Panc1 (cell line): ENCODE data around the gene SRRT. TPM values are rescaled to one million over a fixed set of nuclear protein-coding genes. Genes with fewer than 3 reads are reported as not detected.

Experiments
- ATAC-seq: fragments of 200-7000 bp; cut with Tn5 transposase; 2 replicates; pipeline ENCODE4 v1.9.1; 2020; ENCODE audit warnings: mild to moderate bottlenecking, moderate library complexity
- BruUV-seq: library from RNA; stranded (reverse); fragments of 400-500 nt; replicated peaks from 2 replicates; lab custom pipeline; 2021; lab: Mats Ljungman, UMichigan
- CTCF ChIA-PET: fragments of 300-600 bp; sonication (Branson Sonifier 250); formaldehyde crosslinking; loops from one replicate; lab custom pipeline; 2022; ENCODE audit warnings: antibody characterized with exemption; lab: Charles Lee
- POLR2A ChIA-PET: fragments of 300-600 bp; sonication (Branson Sonifier 250); formaldehyde crosslinking; loops from one replicate; lab custom pipeline; 2022; ENCODE audit warnings: antibody characterized with exemption; lab: Charles Lee
- DNase-seq: peaks from one replicate; pipeline ENCODE4 v3.0.0-alpha.2; 2010; ENCODE audit warnings: low read depth, low spot score
- H3K27ac ChIP-seq: 2 replicates; pipeline ENCODE4 v1.5.1; 2011; ENCODE audit warnings: mild to moderate bottlenecking, low read length, inconsistent platforms
- H3K27me3 ChIP-seq: fragments of 200-500 bp; sonication (Bioruptor generic); 2 replicates; pipeline ENCODE4 v1.6.0; 2014; ENCODE audit warnings: low read length, inconsistent platforms; ENCODE audit not compliant: control insufficient read depth, insufficient read depth
- H3K36me3 ChIP-seq: fragments of 200-500 bp; sonication (Bioruptor generic); 2 replicates; pipeline ENCODE4 v1.5.1; 2014; ENCODE audit warnings: inconsistent platforms, mild to moderate bottlenecking, low read length, moderate library complexity; ENCODE audit not compliant: control insufficient read depth, insufficient read depth
- H3K4me1 ChIP-seq: 2 replicates; pipeline ENCODE4 v1.5.1; 2011; ENCODE audit warnings: inconsistent platforms, mild to moderate bottlenecking, low read length, moderate library complexity; ENCODE audit not compliant: control insufficient read depth, insufficient read depth
- H3K4me3 ChIP-seq, 2 experiments: 2 replicates each; pipeline ENCODE4 v1.5.1; 2011 to 2012; ENCODE audit warnings: low read depth in 2 of 2, low read length in 2 of 2, mild to moderate bottlenecking in 2 of 2, inconsistent platforms in 1 of 2, moderate library complexity in 1 of 2
- H3K9me3 ChIP-seq: fragments of 200-500 bp; sonication (Bioruptor generic); 2 replicates; pipeline ENCODE4 v1.5.1; 2014; ENCODE audit warnings: low read depth, mild to moderate bottlenecking, inconsistent platforms, low read length, moderate library complexity; ENCODE audit not compliant: control insufficient read depth, insufficient read depth
- POLR2AphosphoS5 ChIP-seq: IDR thresholded peaks from 2 replicates; pipeline ENCODE4 v1.6.1; 2012; ENCODE audit warnings: mild to moderate bottlenecking, low read depth, low read length, moderate library complexity
- SIN3A ChIP-seq: IDR thresholded peaks from 2 replicates; pipeline ENCODE4 v1.6.1; 2012; ENCODE audit warnings: low read depth, mild to moderate bottlenecking, low read length, moderate library complexity, borderline replicate concordance; ENCODE audit not compliant: insufficient read depth
- in situ Hi-C: cut with HindIII; loops from 2 replicates; pipeline ENCODE4 v1.10.0; 2016; ENCODE audit warnings: low sequenced_read_pairs, low pct_unique_long_range_greater_than_20kb
- intact Hi-C: fragments of 100-400 bp; cut with micrococcal nuclease; formaldehyde crosslinking; loops from one replicate; pipeline ENCODE4 v1.10.0; 2022; ENCODE audit not compliant: unreplicated experiment
- total RNA-seq: library from RNA; stranded (reverse); gene quantifications from one replicate; pipeline ENCODE4 v1.2.1, GENCODE V29; 2021; ENCODE audit not compliant: unreplicated experiment
- TF ChIP-seq, protein P1 (sequence below), 2 experiments: IDR thresholded peaks; 2 replicates each; pipeline ENCODE4 v1.6.1; 2011 to 2012; ENCODE audit warnings: low read depth in 2 of 2, control low read depth in 1 of 2, low read length in 1 of 2, mild to moderate bottlenecking in 1 of 2, moderate library complexity in 1 of 2; ENCODE audit not compliant: insufficient read depth in 1 of 2

SRRT gene
- total RNA-seq, 1 experiment from 2014 or later = 248 TPM

DNA sequence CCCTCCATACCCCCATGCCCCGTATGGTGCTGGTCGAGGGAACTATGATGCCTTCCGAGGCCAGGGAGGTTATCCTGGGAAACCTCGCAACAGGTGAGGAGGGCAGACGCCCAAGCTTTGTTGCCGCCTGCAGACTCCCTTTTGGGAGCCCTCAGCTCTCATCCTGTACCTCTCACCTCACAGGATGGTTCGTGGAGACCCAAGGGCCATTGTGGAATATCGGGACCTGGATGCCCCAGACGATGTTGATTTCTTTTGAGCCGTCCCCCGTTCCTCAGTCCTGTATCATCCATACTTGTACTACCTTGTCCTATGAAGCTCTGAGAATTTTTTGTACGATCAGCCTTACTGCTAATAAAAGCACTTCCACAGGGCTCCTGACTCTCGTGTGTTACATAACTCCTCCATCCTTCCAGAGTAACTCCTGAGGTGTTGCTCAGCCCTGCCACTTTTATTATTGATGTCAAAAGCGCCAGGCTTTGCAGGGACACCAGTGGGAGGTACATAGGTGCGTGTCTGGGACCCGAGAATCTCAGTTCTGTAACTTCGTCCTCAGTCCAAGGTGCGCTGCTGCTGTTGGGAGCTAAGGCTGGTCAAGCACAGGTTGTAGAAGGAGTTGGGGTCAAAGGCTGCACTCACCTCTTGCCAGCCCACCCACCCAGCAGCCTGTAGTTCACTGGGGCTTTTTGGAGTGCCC, 13.5 kb downstream of the SRRT start:
- intact Hi-C loops = no loop called here
- no peaks in the 10 kb centered on the region for H3K27me3 ChIP-seq
- ChIA-PET CTCF (interaction anchor here (0.5 to 2.0 kb wide), 2 partner anchors 89 to 179 kb away, joined by 5 to 7 read pairs; no protein-coding TSS in a partner anchor), POLR2A (interaction anchor here (0.5 kb wide), 1 partner anchor 14 kb away, joined by 10 read pairs; the partner anchor contains the start of gene SRRT)
- TSS peak; percentile 91 for BruUV-seq
- H3K27ac ChIP-seq = peak overlapping the region; percentile 89
- peaks cover 14% of the 10 kb centered on the region for H3K36me3 ChIP-seq
- TF ChIP-seq POLR2AphosphoS5 = peak; percentile 9; the same call in 1 of the 2 replicates
- TF ChIP-seq, protein P1, sequence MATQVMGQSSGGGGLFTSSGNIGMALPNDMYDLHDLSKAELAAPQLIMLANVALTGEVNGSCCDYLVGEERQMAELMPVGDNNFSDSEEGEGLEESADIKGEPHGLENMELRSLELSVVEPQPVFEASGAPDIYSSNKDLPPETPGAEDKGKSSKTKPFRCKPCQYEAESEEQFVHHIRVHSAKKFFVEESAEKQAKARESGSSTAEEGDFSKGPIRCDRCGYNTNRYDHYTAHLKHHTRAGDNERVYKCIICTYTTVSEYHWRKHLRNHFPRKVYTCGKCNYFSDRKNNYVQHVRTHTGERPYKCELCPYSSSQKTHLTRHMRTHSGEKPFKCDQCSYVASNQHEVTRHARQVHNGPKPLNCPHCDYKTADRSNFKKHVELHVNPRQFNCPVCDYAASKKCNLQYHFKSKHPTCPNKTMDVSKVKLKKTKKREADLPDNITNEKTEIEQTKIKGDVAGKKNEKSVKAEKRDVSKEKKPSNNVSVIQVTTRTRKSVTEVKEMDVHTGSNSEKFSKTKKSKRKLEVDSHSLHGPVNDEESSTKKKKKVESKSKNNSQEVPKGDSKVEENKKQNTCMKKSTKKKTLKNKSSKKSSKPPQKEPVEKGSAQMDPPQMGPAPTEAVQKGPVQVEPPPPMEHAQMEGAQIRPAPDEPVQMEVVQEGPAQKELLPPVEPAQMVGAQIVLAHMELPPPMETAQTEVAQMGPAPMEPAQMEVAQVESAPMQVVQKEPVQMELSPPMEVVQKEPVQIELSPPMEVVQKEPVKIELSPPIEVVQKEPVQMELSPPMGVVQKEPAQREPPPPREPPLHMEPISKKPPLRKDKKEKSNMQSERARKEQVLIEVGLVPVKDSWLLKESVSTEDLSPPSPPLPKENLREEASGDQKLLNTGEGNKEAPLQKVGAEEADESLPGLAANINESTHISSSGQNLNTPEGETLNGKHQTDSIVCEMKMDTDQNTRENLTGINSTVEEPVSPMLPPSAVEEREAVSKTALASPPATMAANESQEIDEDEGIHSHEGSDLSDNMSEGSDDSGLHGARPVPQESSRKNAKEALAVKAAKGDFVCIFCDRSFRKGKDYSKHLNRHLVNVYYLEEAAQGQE (IDR thresholded peaks at IDR 0.05; ENCODE audit: insufficient read depth in 1 of 2, low read depth in 2 of 2, low read length in 1 of 2) = no peak
- H3K9me3 ChIP-seq = no peaks in the 10 kb centered on the region
- ATAC-seq = peak; percentile 3; the same call in 1 of the 2 replicates
- no peak for DNase-seq
- in situ Hi-C loops = no loop called here
- peaks cover 33% of the 10 kb centered on the region for H3K4me1 ChIP-seq
- peak overlapping the region; percentile 62 to 65 for H3K4me3 ChIP-seq

DNA sequence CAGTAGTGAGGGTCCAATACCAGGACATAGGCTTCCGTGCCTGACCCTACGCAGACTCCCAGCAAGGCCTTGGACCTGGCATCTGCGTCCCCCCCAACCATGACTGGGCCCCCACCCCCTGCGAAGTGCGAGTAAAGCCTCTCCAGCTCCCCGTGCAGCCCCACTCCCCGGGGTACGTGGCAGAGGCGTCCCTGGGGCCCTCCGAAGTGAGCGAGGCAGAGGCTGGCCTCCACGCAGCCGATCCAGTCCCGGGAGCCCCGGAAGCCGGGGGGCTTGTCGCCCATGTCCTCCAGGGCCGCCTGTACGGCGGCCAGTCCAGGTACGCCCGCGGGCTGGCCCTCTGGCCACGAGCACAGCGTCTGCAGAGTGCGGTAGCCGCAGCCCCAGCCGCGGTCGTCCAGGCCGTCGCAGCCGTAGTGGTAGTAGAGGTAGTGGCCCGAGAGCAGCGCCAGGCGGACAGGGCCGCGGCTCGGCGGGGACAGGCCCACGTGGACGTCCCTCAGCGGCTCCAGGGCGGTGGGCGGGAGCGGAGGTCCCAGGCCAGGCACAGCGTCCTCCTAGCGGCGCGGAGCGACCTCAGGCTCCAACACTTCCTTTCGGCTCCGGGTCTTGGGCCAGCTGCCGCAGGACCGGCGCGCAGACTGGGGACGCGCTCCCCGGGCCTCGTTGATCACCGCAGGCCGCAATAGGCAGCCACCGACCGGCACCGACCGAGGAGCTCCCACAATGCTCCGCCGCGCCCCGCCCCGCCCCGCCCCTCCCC, 14.3 kb downstream of the SRRT start, which contains the start of gene UFSP1:
UFSP1 (minus strand) TSS at position 728 of the 763 bp plus-strand sequence; CDS start at position 284, 444 bp downstream.
- ATAC-seq = peak; percentile 72
- in situ Hi-C loops = no loop called here
- Histone ChIP-seq H3K27me3 (no peaks in the 10 kb centered on the region), H3K4me1 (peaks cover 36% of the 10 kb centered on the region), H3K4me3 (peak within 1 kb of the TSS; percentile 62 to 72), H3K36me3 (peaks cover 11% of the 10 kb centered on the region), H3K27ac (peak within 1 kb of the TSS; percentile 89), H3K9me3 (no peaks in the 10 kb centered on the region)
- DNase-seq = no peak
- CTCF ChIA-PET = interaction anchor here (0.5 to 2.0 kb wide), 7 partner anchors 11 to 214 kb away, joined by 3 to 10 read pairs (median 5); partner anchors contain the start of gene EPHB4
- intact Hi-C loops = no loop called here
- POLR2A ChIA-PET = interaction anchor here (0.5 to 1.0 kb wide), 7 partner anchors 14 to 1447 kb away, joined by 3 to 11 read pairs (median 7); partner anchors contain the start of gene SRRT
- peak; percentile 73; the same call in 1 of the 2 replicates for TF ChIP-seq POLR2AphosphoS5
- TF ChIP-seq SIN3A = no peak; the same call in 1 of the 2 replicates
- no TSS peak for BruUV-seq
